ENCODE results near the gene ENAH. TPM values are rescaled to one million over a fixed set of nuclear protein-coding genes. Genes with fewer than 3 reads are reported as not detected.

The ENAH gene
- total RNA-seq, 1 donor = 0.52 TPM

DNA sequence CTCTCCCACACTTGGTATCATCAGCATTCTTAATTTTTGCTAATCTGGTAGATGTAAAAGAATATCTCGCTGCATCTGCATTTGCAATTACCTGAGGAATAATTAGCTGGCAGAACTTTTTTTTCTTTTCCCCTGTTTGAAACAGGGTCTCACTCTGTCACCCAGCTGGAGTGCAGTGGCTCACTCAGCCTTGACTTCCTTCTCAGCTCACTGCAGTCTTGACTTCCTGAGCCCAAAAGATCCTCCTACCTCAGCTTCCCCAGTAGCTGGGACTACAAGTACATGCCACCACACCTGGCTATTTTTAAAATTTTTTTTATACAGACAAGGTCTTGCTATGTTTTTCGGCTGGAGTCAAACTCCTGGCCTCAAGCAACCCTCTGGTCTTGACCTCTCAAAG is 35.4 kb upstream of the ENAH start:
- H3K4me3 ChIP-seq (ENCODE audit: low read length) = no peak overlapping the region
- H3K27me3 ChIP-seq (ENCODE audit: insufficient read depth, low read length) = no peaks in the 10 kb centered on the region
- no peaks in the 10 kb centered on the region for H3K9me3 ChIP-seq (ENCODE audit: low read depth, low read length)
- peaks cover 6% of the 10 kb centered on the region for H3K4me1 ChIP-seq (ENCODE audit: insufficient read depth, low read length)

GRCh38 chr1:225685476-225686176 is 32.7 kb upstream of the ENAH start:
- Histone ChIP-seq H3K27me3 (ENCODE audit: insufficient read depth, low read length) (no peaks in the 10 kb centered on the region), H3K4me1 (ENCODE audit: insufficient read depth, low read length) (peaks cover 6% of the 10 kb centered on the region), H3K9me3 (ENCODE audit: low read depth, low read length) (no peaks in the 10 kb centered on the region), H3K4me3 (ENCODE audit: low read length) (no peak overlapping the region)

GRCh38 chr1:225684741-225685140 is 31.8 kb upstream of the ENAH start:
- Histone ChIP-seq H3K27me3 (ENCODE audit: insufficient read depth, low read length) (peaks cover 3% of the 10 kb centered on the region), H3K4me1 (ENCODE audit: insufficient read depth, low read length) (peaks cover 6% of the 10 kb centered on the region), H3K9me3 (ENCODE audit: low read depth, low read length) (no peaks in the 10 kb centered on the region), H3K4me3 (ENCODE audit: low read length) (no peak overlapping the region)

- Histone ChIP-seq H3K9me3 (ENCODE audit: low read depth, low read length) (no peaks in the 10 kb centered on the region), H3K27me3 (ENCODE audit: insufficient read depth, low read length) (peaks cover 13% of the 10 kb centered on the region)
These were observed 28.3 kb upstream of the ENAH start for GRCh38 chr1:225681231-225681630.

GRCh38 chr1:225678545-225678944 is 25.6 kb upstream of the ENAH start:
- Histone ChIP-seq H3K4me3 (ENCODE audit: low read length) (no peak overlapping the region), H3K9me3 (ENCODE audit: low read depth, low read length) (no peaks in the 10 kb centered on the region), H3K4me1 (ENCODE audit: insufficient read depth, low read length) (peaks cover 7% of the 10 kb centered on the region), H3K27me3 (ENCODE audit: insufficient read depth, low read length) (peaks cover 13% of the 10 kb centered on the region)

More at GRCh38 chr1:225681231-225681630, 28.3 kb upstream of the ENAH start:
- peaks cover 7% of the 10 kb centered on the region for H3K4me1 ChIP-seq (ENCODE audit: insufficient read depth, low read length)
- no peak overlapping the region for H3K4me3 ChIP-seq (ENCODE audit: low read length)

DNA sequence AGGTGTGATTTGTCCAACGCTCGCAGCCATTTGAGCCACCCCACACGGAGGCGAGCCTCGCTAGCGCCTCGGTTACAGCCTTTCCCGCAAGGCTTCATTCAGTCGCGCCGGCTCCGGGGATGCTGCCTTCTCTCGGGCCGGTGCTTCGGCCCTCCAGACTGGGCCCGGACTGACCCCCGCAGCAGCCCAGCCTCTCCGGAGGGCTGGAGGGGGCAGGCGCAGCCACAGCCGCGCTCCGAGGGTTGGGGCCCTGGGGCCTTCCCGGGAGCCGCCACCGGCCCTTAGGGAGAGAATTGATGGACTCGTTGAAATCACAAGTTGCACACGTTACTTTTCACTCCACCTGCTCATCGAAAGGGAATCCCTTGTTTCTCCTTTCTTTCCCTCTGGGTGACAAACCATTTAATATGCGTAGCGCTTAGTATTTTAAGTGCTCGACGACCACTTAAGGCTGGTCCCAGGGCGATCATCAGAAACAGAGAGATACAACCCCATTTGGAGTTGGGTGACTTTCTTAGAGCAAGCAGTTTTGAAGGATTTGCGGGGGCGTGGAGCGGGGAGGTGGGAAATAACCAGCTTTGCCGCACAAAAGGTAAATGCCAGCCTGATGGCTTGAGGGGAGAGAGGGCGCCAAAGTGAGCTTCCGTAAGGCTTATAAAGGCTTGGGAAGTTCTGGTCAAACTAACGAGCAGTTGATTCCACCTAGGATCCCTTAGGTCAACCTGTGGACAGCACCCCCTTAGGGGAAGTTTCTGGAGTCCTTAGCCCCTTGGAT is 24.6 kb upstream of the ENAH start:
- H3K4me1 ChIP-seq (ENCODE audit: insufficient read depth, low read length) = peaks cover 7% of the 10 kb centered on the region
- H3K9me3 ChIP-seq (ENCODE audit: low read depth, low read length) = no peaks in the 10 kb centered on the region
- H3K4me3 ChIP-seq (ENCODE audit: low read length) = no peak overlapping the region
- H3K27me3 ChIP-seq (ENCODE audit: insufficient read depth, low read length) = peaks cover 13% of the 10 kb centered on the region

- Histone ChIP-seq H3K4me3 (ENCODE audit: low read length) (no peak overlapping the region), H3K4me1 (ENCODE audit: insufficient read depth, low read length) (peaks cover 7% of the 10 kb centered on the region), H3K27me3 (ENCODE audit: insufficient read depth, low read length) (peaks cover 11% of the 10 kb centered on the region), H3K9me3 (ENCODE audit: low read depth, low read length) (no peaks in the 10 kb centered on the region)
These were observed 21.5 kb upstream of the ENAH start for GRCh38 chr1:225674381-225674780.

GRCh38 chr1:225670806-225671733 is 18.1 kb upstream of the ENAH start:
- H3K4me1 ChIP-seq (ENCODE audit: insufficient read depth, low read length) = no peaks in the 10 kb centered on the region
- no peaks in the 10 kb centered on the region for H3K9me3 ChIP-seq (ENCODE audit: low read depth, low read length)
- H3K4me3 ChIP-seq (ENCODE audit: low read length) = no peak overlapping the region
- no peaks in the 10 kb centered on the region for H3K27me3 ChIP-seq (ENCODE audit: insufficient read depth, low read length)

DNA sequence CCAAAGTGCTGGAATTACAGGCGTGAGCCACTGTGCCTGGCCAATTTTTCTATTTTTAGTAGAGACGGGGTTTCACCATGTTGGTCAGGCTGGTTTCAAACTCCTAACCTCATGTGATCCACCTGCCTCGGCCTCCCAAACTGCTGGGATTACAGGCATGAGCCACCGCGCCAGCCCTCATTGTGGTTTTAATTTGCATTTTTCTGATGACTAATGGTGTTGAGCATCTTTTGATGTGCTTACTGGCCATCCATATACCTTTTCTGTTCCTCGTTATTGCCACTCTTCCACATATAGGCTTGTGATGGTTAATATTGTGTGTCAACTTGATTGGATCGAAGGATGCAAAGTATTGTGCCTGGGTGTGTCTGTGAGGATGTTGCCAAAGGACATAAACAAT is 17.4 kb upstream of the ENAH start:
- Histone ChIP-seq H3K4me3 (ENCODE audit: low read length) (no peak overlapping the region), H3K9me3 (ENCODE audit: low read depth, low read length) (no peaks in the 10 kb centered on the region), H3K4me1 (ENCODE audit: insufficient read depth, low read length) (no peaks in the 10 kb centered on the region), H3K27me3 (ENCODE audit: insufficient read depth, low read length) (no peaks in the 10 kb centered on the region)

- H3K4me3 ChIP-seq (ENCODE audit: low read length) = no peak overlapping the region
- no peaks in the 10 kb centered on the region for H3K9me3 ChIP-seq (ENCODE audit: low read depth, low read length)
- no peaks in the 10 kb centered on the region for H3K27me3 ChIP-seq (ENCODE audit: insufficient read depth, low read length)
- H3K4me1 ChIP-seq (ENCODE audit: insufficient read depth, low read length) = no peaks in the 10 kb centered on the region
These were observed 15.3 kb upstream of the ENAH start for GRCh38 chr1:225668222-225668621.

- no peaks in the 10 kb centered on the region for H3K9me3 ChIP-seq (ENCODE audit: low read depth, low read length)
- H3K4me3 ChIP-seq (ENCODE audit: low read length) = no peak overlapping the region
- H3K27me3 ChIP-seq (ENCODE audit: insufficient read depth, low read length) = no peaks in the 10 kb centered on the region
- H3K4me1 ChIP-seq (ENCODE audit: insufficient read depth, low read length) = no peaks in the 10 kb centered on the region
These were observed 14.4 kb upstream of the ENAH start for GRCh38 chr1:225667362-225667761.

- H3K9me3 ChIP-seq (ENCODE audit: low read depth, low read length) = no peaks in the 10 kb centered on the region
- no peaks in the 10 kb centered on the region for H3K27me3 ChIP-seq (ENCODE audit: insufficient read depth, low read length)
- no peaks in the 10 kb centered on the region for H3K4me1 ChIP-seq (ENCODE audit: insufficient read depth, low read length)
- H3K4me3 ChIP-seq (ENCODE audit: low read length) = no peak overlapping the region
These were observed 13.6 kb upstream of the ENAH start for GRCh38 chr1:225666495-225666894.

GRCh38 chr1:225664762-225665161 is 11.8 kb upstream of the ENAH start:
- Histone ChIP-seq H3K4me1 (ENCODE audit: insufficient read depth, low read length) (peaks cover 3% of the 10 kb centered on the region), H3K27me3 (ENCODE audit: insufficient read depth, low read length) (no peaks in the 10 kb centered on the region), H3K9me3 (ENCODE audit: low read depth, low read length) (no peaks in the 10 kb centered on the region), H3K4me3 (ENCODE audit: low read length) (no peak overlapping the region)

DNA sequence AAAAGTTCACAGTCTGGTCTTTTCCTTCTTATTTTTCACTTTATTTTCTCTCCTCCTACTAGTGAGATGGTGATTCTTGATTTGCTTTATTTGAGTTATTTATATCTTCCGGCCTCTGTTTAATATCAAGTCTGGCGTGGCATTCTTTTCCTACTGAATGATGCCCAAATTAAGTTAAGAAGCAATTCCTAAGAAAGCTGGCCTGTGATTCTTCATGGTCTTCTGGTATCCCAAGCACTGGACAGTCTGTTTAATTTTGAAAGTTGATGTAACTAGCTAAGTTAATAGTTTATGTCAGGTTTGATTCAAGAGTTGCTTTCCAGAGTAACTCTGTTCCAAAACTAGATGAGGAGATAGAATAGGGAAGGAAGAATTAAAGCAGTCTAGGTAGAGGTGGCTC is 9.2 kb upstream of the ENAH start:
- H3K9me3 ChIP-seq (ENCODE audit: low read depth, low read length) = no peaks in the 10 kb centered on the region
- no peak overlapping the region for H3K4me3 ChIP-seq (ENCODE audit: low read length)
- H3K4me1 ChIP-seq (ENCODE audit: insufficient read depth, low read length) = peaks cover 3% of the 10 kb centered on the region
- no peaks in the 10 kb centered on the region for H3K27me3 ChIP-seq (ENCODE audit: insufficient read depth, low read length)

GRCh38 chr1:225660544-225660946 is 7.6 kb upstream of the ENAH start:
- no peak overlapping the region for H3K4me3 ChIP-seq (ENCODE audit: low read length)
- H3K4me1 ChIP-seq (ENCODE audit: insufficient read depth, low read length) = peaks cover 3% of the 10 kb centered on the region
- no peaks in the 10 kb centered on the region for H3K9me3 ChIP-seq (ENCODE audit: low read depth, low read length)
- no peaks in the 10 kb centered on the region for H3K27me3 ChIP-seq (ENCODE audit: insufficient read depth, low read length)
